Measurements from ENCODE around the gene RBM47.

The RBM47 gene

GRCh38 chr4:40417941-40418340, 211.7 kb downstream of the RBM47 start:
- H2AFZ ChIP-seq (ENCODE audit: low read depth) = no peak overlapping the region
- H3K4me3 ChIP-seq (IDR thresholded peaks at IDR 0.05; ENCODE audit: insufficient read depth, low read depth, low read length) = no peak overlapping the region
- H3K4me2 ChIP-seq = no peak overlapping the region
- TF ChIP-seq CTCF (conservative IDR thresholded peaks at IDR 0.05; ENCODE audit: low read depth, low read length) = no peak
- H3K79me2 ChIP-seq (ENCODE audit: insufficient read depth, low read depth) = no peaks in the 10 kb centered on the region
- H4K20me1 ChIP-seq (ENCODE audit: insufficient read depth) = no peaks in the 10 kb centered on the region
- H3K9ac ChIP-seq = no peak overlapping the region
- H3K27me3 ChIP-seq (ENCODE audit: insufficient read depth, low read depth) = no peaks in the 10 kb centered on the region
- no peak overlapping the region for H3K27ac ChIP-seq
- peaks cover 12% of the 10 kb centered on the region for H3K4me1 ChIP-seq (ENCODE audit: low read depth, poor library complexity, severe bottlenecking)
- no peaks in the 10 kb centered on the region for H3K36me3 ChIP-seq (ENCODE audit: insufficient read depth)

GRCh38 chr4:40414673-40415072, 215.0 kb downstream of the RBM47 start:
- TF ChIP-seq CTCF (conservative IDR thresholded peaks at IDR 0.05; ENCODE audit: low read depth, low read length) = no peak
- no peak overlapping the region for H3K4me2 ChIP-seq
- no peak overlapping the region for H2AFZ ChIP-seq (ENCODE audit: low read depth)
- H4K20me1 ChIP-seq (ENCODE audit: insufficient read depth) = no peaks in the 10 kb centered on the region
- H3K9ac ChIP-seq = no peak overlapping the region
- H3K4me1 ChIP-seq (ENCODE audit: low read depth, poor library complexity, severe bottlenecking) = no peaks in the 10 kb centered on the region
- H3K27ac ChIP-seq = no peak overlapping the region
- no peaks in the 10 kb centered on the region for H3K79me2 ChIP-seq (ENCODE audit: insufficient read depth, low read depth)
- H3K36me3 ChIP-seq (ENCODE audit: insufficient read depth) = no peaks in the 10 kb centered on the region
- H3K4me3 ChIP-seq (IDR thresholded peaks at IDR 0.05; ENCODE audit: insufficient read depth, low read depth, low read length) = no peak overlapping the region
- no peaks in the 10 kb centered on the region for H3K27me3 ChIP-seq (ENCODE audit: insufficient read depth, low read depth)

GRCh38 chr4:40412866-40413795, 216.5 kb downstream of the RBM47 start:
- no peak for TF ChIP-seq CTCF (conservative IDR thresholded peaks at IDR 0.05; ENCODE audit: low read depth, low read length)
- Histone ChIP-seq H3K4me3 (IDR thresholded peaks at IDR 0.05; ENCODE audit: insufficient read depth, low read depth, low read length) (no peak overlapping the region), H3K4me2 (no peak overlapping the region), H3K9ac (no peak overlapping the region), H3K4me1 (ENCODE audit: low read depth, poor library complexity, severe bottlenecking) (no peaks in the 10 kb centered on the region), H3K27ac (no peak overlapping the region), H3K79me2 (ENCODE audit: insufficient read depth, low read depth) (no peaks in the 10 kb centered on the region), H3K36me3 (ENCODE audit: insufficient read depth) (no peaks in the 10 kb centered on the region), H4K20me1 (ENCODE audit: insufficient read depth) (no peaks in the 10 kb centered on the region), H2AFZ (ENCODE audit: low read depth) (no peak overlapping the region), H3K27me3 (ENCODE audit: insufficient read depth, low read depth) (no peaks in the 10 kb centered on the region)

GRCh38 chr4:40412388-40412787, 217.3 kb downstream of the RBM47 start:
- H3K79me2 ChIP-seq (ENCODE audit: insufficient read depth, low read depth) = no peaks in the 10 kb centered on the region
- H3K27ac ChIP-seq = no peak overlapping the region
- no peaks in the 10 kb centered on the region for H3K27me3 ChIP-seq (ENCODE audit: insufficient read depth, low read depth)
- no peak overlapping the region for H2AFZ ChIP-seq (ENCODE audit: low read depth)
- no peaks in the 10 kb centered on the region for H3K4me1 ChIP-seq (ENCODE audit: low read depth, poor library complexity, severe bottlenecking)
- no peak overlapping the region for H3K9ac ChIP-seq
- no peaks in the 10 kb centered on the region for H3K36me3 ChIP-seq (ENCODE audit: insufficient read depth)
- no peaks in the 10 kb centered on the region for H4K20me1 ChIP-seq (ENCODE audit: insufficient read depth)
- H3K4me2 ChIP-seq = no peak overlapping the region
- TF ChIP-seq CTCF (conservative IDR thresholded peaks at IDR 0.05; ENCODE audit: low read depth, low read length) = no peak
- no peak overlapping the region for H3K4me3 ChIP-seq (IDR thresholded peaks at IDR 0.05; ENCODE audit: insufficient read depth, low read depth, low read length)
